ENCODE results near the gene HIPK1.
A peak's percentile ranks its signal among the peaks of the same experiment; 100 is the strongest.
"Not testable (repeated sequence)": the region's sequence is repeated elsewhere in the genome, so short reads cannot be mapped to it uniquely, and the experiment has no call there.

Gene HIPK1

GRCh38 chr1:113945329-113945728, 16.2 kb downstream of the HIPK1 start:
- DNase-seq (ENCODE audit: low spot score) = no peak

GRCh38 chr1:113946112-113946511, 17.0 kb downstream of the HIPK1 start:
- no peak for DNase-seq (ENCODE audit: low spot score)

- no peak for DNase-seq (ENCODE audit: low spot score)
These were observed 17.7 kb downstream of the HIPK1 start for GRCh38 chr1:113946678-113947387.

- DNase-seq (ENCODE audit: low spot score) = no peak
These were observed 18.4 kb downstream of the HIPK1 start for GRCh38 chr1:113947388-113948107.

- not testable (repeated sequence) for DNase-seq (ENCODE audit: low spot score)
These were observed 19.0 kb downstream of the HIPK1 start for GRCh38 chr1:113948151-113948550.

GRCh38 chr1:113949007-113949406, 19.9 kb downstream of the HIPK1 start:
- no peak for DNase-seq (ENCODE audit: low spot score)

GRCh38 chr1:113950908-113951307, 21.8 kb downstream of the HIPK1 start:
- no peak for DNase-seq (ENCODE audit: low spot score)

- DNase-seq (ENCODE audit: low spot score) = no peak
These were observed 22.6 kb downstream of the HIPK1 start for GRCh38 chr1:113951719-113952118.

- DNase-seq (ENCODE audit: low spot score) = no peak
These were observed 28.9 kb downstream of the HIPK1 start for GRCh38 chr1:113957984-113958383.

- DNase-seq (ENCODE audit: low spot score) = no peak
These were observed 29.6 kb downstream of the HIPK1 start for GRCh38 chr1:113958691-113959090.

- DNase-seq (ENCODE audit: low spot score) = peak; percentile 41
These were observed 34.3 kb downstream of the HIPK1 start for GRCh38 chr1:113963281-113963906.

- no peak for DNase-seq (ENCODE audit: low spot score)
These were observed 36.7 kb downstream of the HIPK1 start for GRCh38 chr1:113965703-113966412.

GRCh38 chr1:113972954-113973353, 43.8 kb downstream of the HIPK1 start:
- no peak for DNase-seq (ENCODE audit: low spot score)

- no peak for DNase-seq (ENCODE audit: low spot score)
These were observed 46.2 kb downstream of the HIPK1 start for GRCh38 chr1:113975211-113975895.

GRCh38 chr1:113976609-113977278, 47.6 kb downstream of the HIPK1 start:
- DNase-seq (ENCODE audit: low spot score) = no peak

GRCh38 chr1:113977906-113978305, 48.8 kb downstream of the HIPK1 start:
- no peak for DNase-seq (ENCODE audit: low spot score)

- peak; percentile 94 for DNase-seq (ENCODE audit: low spot score)
These were observed 50.0 kb downstream of the HIPK1 start, which contains the start of gene OLFML3 for GRCh38 chr1:113978863-113979702. OLFML3 (plus strand) TSS chr1:113979474; CDS start chr1:113979517, 43 bp downstream.

GRCh38 chr1:113980110-113980509, 51.0 kb downstream of the HIPK1 start:
- DNase-seq (ENCODE audit: low spot score) = no peak

GRCh38 chr1:113981962-113982931, 53.1 kb downstream of the HIPK1 start:
- DNase-seq (ENCODE audit: low spot score) = peak; percentile 63
